ENCODE results near the gene LRIT1.
"Not testable (repeated sequence)": the region's sequence is repeated elsewhere in the genome, so short reads cannot be mapped to it uniquely, and the experiment has no call there.

Gene LRIT1

GRCh38 chr10:84241185-84241790 lies at the start of gene LRIT1:
TSS of gene LRIT1 (minus strand) at chr10:84241546. CDS start at chr10:84241439, 107 bp downstream.
- in situ Hi-C loops (cut with HindIII; ENCODE audit: low pct_ligation_motif_present, low pct_unique_long_range_greater_than_20kb, low sequenced_read_pairs): no loop called here
- DNase-seq: no peak

GRCh38 chr10:84290235-84290634 lies 48.9 kb upstream of the LRIT1 start:
- DNase-seq: no peak

GRCh38 chr10:84289521-84290200 lies 48.3 kb upstream of the LRIT1 start:
- no peak for DNase-seq
- in situ Hi-C loops (cut with HindIII; ENCODE audit: low pct_ligation_motif_present, low pct_unique_long_range_greater_than_20kb, low sequenced_read_pairs): no loop called here

More at GRCh38 chr10:84290235-84290634, 48.9 kb upstream of the LRIT1 start:
- in situ Hi-C loops (cut with HindIII; ENCODE audit: low pct_ligation_motif_present, low pct_unique_long_range_greater_than_20kb, low sequenced_read_pairs): no loop called here

GRCh38 chr10:84288151-84288550 lies 46.8 kb upstream of the LRIT1 start:
- no peak for DNase-seq
- in situ Hi-C loops (cut with HindIII; ENCODE audit: low pct_ligation_motif_present, low pct_unique_long_range_greater_than_20kb, low sequenced_read_pairs): no loop called here

GRCh38 chr10:84286695-84287094 lies 45.3 kb upstream of the LRIT1 start:
- DNase-seq: no peak
- in situ Hi-C loops (cut with HindIII; ENCODE audit: low pct_ligation_motif_present, low pct_unique_long_range_greater_than_20kb, low sequenced_read_pairs): no loop called here

- DNase-seq; in situ Hi-C loops (cut with HindIII; ENCODE audit: low pct_ligation_motif_present, low pct_unique_long_range_greater_than_20kb, low sequenced_read_pairs): not testable (repeated sequence)
These were observed 38.6 kb upstream of the LRIT1 start for GRCh38 chr10:84279876-84280475.

- DNase-seq: no peak
- in situ Hi-C loops (cut with HindIII; ENCODE audit: low pct_ligation_motif_present, low pct_unique_long_range_greater_than_20kb, low sequenced_read_pairs): no loop called here
These were observed 29.4 kb upstream of the LRIT1 start for GRCh38 chr10:84270708-84271107.

- in situ Hi-C loops (cut with HindIII; ENCODE audit: low pct_ligation_motif_present, low pct_unique_long_range_greater_than_20kb, low sequenced_read_pairs): no loop called here
These were observed 28.4 kb upstream of the LRIT1 start for GRCh38 chr10:84269773-84270172.

GRCh38 chr10:84269162-84269561 lies 27.8 kb upstream of the LRIT1 start:
- no peak for DNase-seq
- in situ Hi-C loops (cut with HindIII; ENCODE audit: low pct_ligation_motif_present, low pct_unique_long_range_greater_than_20kb, low sequenced_read_pairs): no loop called here

More at GRCh38 chr10:84269773-84270172, 28.4 kb upstream of the LRIT1 start:
- DNase-seq: peak; percentile 74

- peak; percentile 63 for DNase-seq
These were observed 26.3 kb upstream of the LRIT1 start for GRCh38 chr10:84267503-84268126.

GRCh38 chr10:84265418-84265817 lies 24.1 kb upstream of the LRIT1 start:
- DNase-seq: no peak
- in situ Hi-C loops (cut with HindIII; ENCODE audit: low pct_ligation_motif_present, low pct_unique_long_range_greater_than_20kb, low sequenced_read_pairs): no loop called here

More at GRCh38 chr10:84267503-84268126, 26.3 kb upstream of the LRIT1 start:
- in situ Hi-C loops (cut with HindIII; ENCODE audit: low pct_ligation_motif_present, low pct_unique_long_range_greater_than_20kb, low sequenced_read_pairs): no loop called here

- in situ Hi-C loops (cut with HindIII; ENCODE audit: low pct_ligation_motif_present, low pct_unique_long_range_greater_than_20kb, low sequenced_read_pairs): no loop called here
- peak; percentile 63 for DNase-seq
These were observed 23.3 kb upstream of the LRIT1 start for GRCh38 chr10:84264611-84265141.

- in situ Hi-C loops (cut with HindIII; ENCODE audit: low pct_ligation_motif_present, low pct_unique_long_range_greater_than_20kb, low sequenced_read_pairs): no loop called here
These were observed 22.4 kb upstream of the LRIT1 start for GRCh38 chr10:84263716-84264115.

GRCh38 chr10:84262190-84262956 lies 21.0 kb upstream of the LRIT1 start:
- in situ Hi-C loops (cut with HindIII; ENCODE audit: low pct_ligation_motif_present, low pct_unique_long_range_greater_than_20kb, low sequenced_read_pairs): no loop called here
- DNase-seq: no peak

More at GRCh38 chr10:84263716-84264115, 22.4 kb upstream of the LRIT1 start:
- no peak for DNase-seq

- in situ Hi-C loops (cut with HindIII; ENCODE audit: low pct_ligation_motif_present, low pct_unique_long_range_greater_than_20kb, low sequenced_read_pairs): no loop called here
- no peak for DNase-seq
These were observed 20.0 kb upstream of the LRIT1 start for GRCh38 chr10:84261236-84261915.

GRCh38 chr10:84258034-84258695 lies 16.8 kb upstream of the LRIT1 start:
- in situ Hi-C loops (cut with HindIII; ENCODE audit: low pct_ligation_motif_present, low pct_unique_long_range_greater_than_20kb, low sequenced_read_pairs): no loop called here
- DNase-seq: no peak

GRCh38 chr10:84257343-84258020 lies 16.1 kb upstream of the LRIT1 start:
- in situ Hi-C loops (cut with HindIII; ENCODE audit: low pct_ligation_motif_present, low pct_unique_long_range_greater_than_20kb, low sequenced_read_pairs): no loop called here
- no peak for DNase-seq
